HepG2 (cell line): ENCODE measurements around the gene PRKACG. TPM values are rescaled to one million over a fixed set of nuclear protein-coding genes. Genes with fewer than 3 reads are reported as not detected.

Experiments used
- ATAC-seq: fragments of 200-7000 bp; cut with Tn5 transposase; 3 replicates; pipeline ENCODE4 v1.9.1; 2020; ENCODE audit warnings: mild to moderate bottlenecking, moderate library complexity
- BruUV-seq: library from RNA; stranded (reverse); fragments of 400-500 nt; replicated peaks from 2 replicates; lab custom pipeline; 2021; lab: Mats Ljungman, UMichigan
- CTCF ChIA-PET: fragments of 300-600 bp; formaldehyde crosslinking; extraction: SDS; loops from one replicate; lab custom pipeline; 2021; ENCODE audit warnings: low total read pairs, inconsistent platforms, low intra/inter-chr PET ratio; lab: Yijun Ruan, JAX
- POLR2A ChIA-PET: fragments of 350-600 bp; sonication (Branson Sonifier 250); formaldehyde crosslinking; loops from one replicate; lab custom pipeline; 2020; ENCODE audit warnings: antibody characterized with exemption, inconsistent platforms; lab: Yijun Ruan, JAX
- DNase-seq: peaks from one replicate; pipeline ENCODE4 v3.0.0-alpha.2; 2015; ENCODE audit warnings: low spot score
- FAIRE-seq: peaks from 3 replicates; lab custom pipeline; 2011; peaks lifted over from hg19 to GRCh38; lab: Jason Lieb, UNC
- H2AFZ ChIP-seq: one replicate; pipeline ENCODE4 v1.6.1; 2011; ENCODE audit warnings: low read length, inconsistent platforms
- H3K27ac ChIP-seq: fragments of 300-600 bp; 3 replicates; pipeline ENCODE4 v1.8.0; 2011; ENCODE audit warnings: mixed run types, mild to moderate bottlenecking, mixed read lengths, low read length, inconsistent platforms; ENCODE audit not compliant: insufficient read depth; ENCODE audit errors: extremely low read length
- H3K27me3 ChIP-seq, 2 experiments: fragments of 200-600 bp in 1 of 2; 2 replicates in 1 of 2; 3 replicates in 1 of 2; pipeline versions ENCODE4 v1.6.0 to v1.8.0; 2011; ENCODE audit warnings: low read length in 2 of 2, mild to moderate bottlenecking in 2 of 2, moderate library complexity in 2 of 2, inconsistent platforms in 1 of 2; ENCODE audit not compliant: insufficient read depth in 2 of 2, control insufficient read depth in 1 of 2
- H3K36me3 ChIP-seq, 2 experiments: fragments of 200-600 bp in 1 of 2; replicated peaks in 1 of 2; 2 replicates in 1 of 2; 3 replicates in 1 of 2; pipeline versions ENCODE4 v1.5.1 to v1.8.0; 2011; ENCODE audit warnings: low read length in 2 of 2, inconsistent platforms in 1 of 2; ENCODE audit not compliant: insufficient read depth in 2 of 2, control insufficient read depth in 1 of 2
- H3K4me1 ChIP-seq: 2 replicates; pipeline ENCODE4 v1.5.1; 2012; ENCODE audit warnings: low read length, inconsistent platforms; ENCODE audit not compliant: insufficient read depth
- H3K4me2 ChIP-seq: 2 replicates; pipeline ENCODE4 v1.6.0; 2011; ENCODE audit warnings: low read depth, low read length, inconsistent platforms
- H3K4me3 ChIP-seq, 3 experiments: fragments of 200-600 bp in 1 of 3; sonication (generic), shearing (Covaris generic) in 1 of 3; replicated peaks in 1 of 3; 2 replicates each; pipeline ENCODE4 v1.5.1; 2011 to 2016; ENCODE audit warnings: low read length in 3 of 3, inconsistent platforms in 2 of 3, low read depth in 2 of 3, mild to moderate bottlenecking in 2 of 3, control low read depth in 1 of 3, mixed read lengths in 1 of 3; ENCODE audit not compliant: insufficient read depth in 1 of 3
- H3K79me2 ChIP-seq: one replicate; pipeline ENCODE4 v1.6.1; 2011; ENCODE audit warnings: low read length, inconsistent platforms; ENCODE audit not compliant: insufficient read depth
- H3K9ac ChIP-seq: 2 replicates; pipeline ENCODE4 v1.6.0; 2011; ENCODE audit warnings: mild to moderate bottlenecking, low read depth, low read length, inconsistent platforms; ENCODE audit not compliant: insufficient read depth
- H3K9me3 ChIP-seq: 2 replicates; pipeline ENCODE4 v1.5.1; 2012; ENCODE audit warnings: mild to moderate bottlenecking, low read length
- H4K20me1 ChIP-seq: 2 replicates; pipeline ENCODE4 v1.6.0; 2011; ENCODE audit warnings: inconsistent platforms, mild to moderate bottlenecking, low read length, moderate library complexity; ENCODE audit not compliant: insufficient read depth
- FOXA1 ChIP-seq, 2 experiments: fragments of 450-650 bp in 1 of 2; sonication (generic) in 1 of 2; formaldehyde crosslinking in 1 of 2; IDR thresholded peaks; 2 replicates each; pipeline versions ENCODE4 v1.4.0 to v1.6.1; 2016 to 2020; ENCODE audit warnings: missing genetic modification reagents in 1 of 2
- FOXO1 ChIP-seq: sonication (generic); formaldehyde crosslinking; IDR thresholded peaks from 2 replicates; pipeline ENCODE4 v1.4.0; 2020; ENCODE audit warnings: missing genetic modification reagents
- GFI1 ChIP-seq: sonication (generic); formaldehyde crosslinking; IDR thresholded peaks from 2 replicates; pipeline ENCODE4 v1.5.0; 2020; ENCODE audit warnings: missing genetic modification reagents, mild to moderate bottlenecking, borderline replicate concordance
- KDM2A ChIP-seq: sonication (generic); formaldehyde crosslinking; IDR thresholded peaks from 2 replicates; pipeline ENCODE4 v1.4.0; 2020; ENCODE audit warnings: low read depth, missing genetic modification reagents, borderline replicate concordance
- KDM5A ChIP-seq: fragments of 200-600 bp; sonication (generic); IDR thresholded peaks from 2 replicates; pipeline ENCODE4 v1.7.0; 2018; ENCODE audit warnings: antibody characterized with exemption, mild to moderate bottlenecking, low read length, borderline replicate concordance
- MATR3 ChIP-seq: sonication (generic); formaldehyde crosslinking; IDR thresholded peaks from 2 replicates; pipeline ENCODE4 v1.4.0; 2020; ENCODE audit warnings: missing genetic modification reagents
- RCOR2 ChIP-seq: IDR thresholded peaks from 2 replicates; pipeline ENCODE4 v1.6.1; 2016; ENCODE audit warnings: missing biosample characterization, missing genetic modification reagents
- REL ChIP-seq: sonication (generic); formaldehyde crosslinking; conservative IDR thresholded peaks from 2 replicates; pipeline ENCODE4 v1.8.0; 2022; ENCODE audit warnings: mild to moderate bottlenecking, missing genetic modification reagents, moderate library complexity
- SIX1 ChIP-seq: sonication (generic); formaldehyde crosslinking; IDR thresholded peaks from 2 replicates; pipeline ENCODE4 v1.4.0; 2020; ENCODE audit warnings: missing genetic modification reagents, borderline replicate concordance
- TCF7 ChIP-seq: sonication (generic); IDR thresholded peaks from 2 replicates; pipeline ENCODE4 v1.6.1; 2016; ENCODE audit warnings: antibody characterized with exemption, low read depth
- TGIF2 ChIP-seq: IDR thresholded peaks from 2 replicates; pipeline ENCODE4 v1.6.1; 2016; ENCODE audit warnings: control low read depth, missing compliant biosample characterization
- ZFP36 ChIP-seq: fragments of 150-350 bp; IDR thresholded peaks from 2 replicates; pipeline ENCODE4 v1.6.1; 2018; ENCODE audit warnings: borderline replicate concordance, low read length, low read depth; ENCODE audit not compliant: partially characterized antibody
- ZKSCAN1 ChIP-seq: fragments of 150-350 bp; IDR thresholded peaks from 2 replicates; pipeline ENCODE4 v1.6.1; 2014; ENCODE audit warnings: low read length
- ZNF567 ChIP-seq: sonication (generic); formaldehyde crosslinking; IDR thresholded peaks from 2 replicates; pipeline ENCODE4 v1.8.1; 2023; ENCODE audit warnings: mild to moderate bottlenecking, missing genetic modification reagents, borderline replicate concordance
- ZNF605 ChIP-seq: sonication (generic); formaldehyde crosslinking; IDR thresholded peaks from 2 replicates; pipeline ENCODE4 v1.8.0; 2022; ENCODE audit warnings: mild to moderate bottlenecking, missing genetic modification reagents
- ZNF629 ChIP-seq: sonication (generic); formaldehyde crosslinking; conservative IDR thresholded peaks from 2 replicates; pipeline ENCODE4 v1.5.0; 2020; ENCODE audit warnings: missing genetic modification reagents
- ZNF678 ChIP-seq: sonication (generic); formaldehyde crosslinking; IDR thresholded peaks from 2 replicates; pipeline ENCODE4 v1.4.0; 2020; ENCODE audit warnings: mild to moderate bottlenecking, missing genetic modification reagents
- WGBS: methylation state at CpG from one replicate; pipeline ENCODE4 v1.1.6; 2017; ENCODE audit warnings: low lambda C conversion rate; 5-methylcytosine and 5-hydroxymethylcytosine counted together
- in situ Hi-C: cut with HindIII; loops from 2 replicates; pipeline ENCODE4 v1.10.0; 2017; ENCODE audit warnings: low pct_unique_long_range_greater_than_20kb; ENCODE audit not compliant: extremely low pct_ligation_motif_present
- intact Hi-C: fragments of 100-400 bp; cut with micrococcal nuclease; formaldehyde crosslinking; loops from one replicate; pipeline ENCODE4 v1.10.0; 2022; ENCODE audit not compliant: unreplicated experiment
- polyA plus RNA-seq, 8 experiments: library from polyadenylated mRNA; depleted of rRNA in 3 of 8; stranded (reverse) in 7 of 8; unstranded in 1 of 8; fragments of >200 nt; fragmentation: Illumina TruSeq in 4 of 8; extraction: Trizol in 4 of 8; gene quantifications; 2 replicates each; pipeline versions ENCODE4 v1.2.1 to v1.2.3, GENCODE V29; 2011 to 2016; ENCODE audit warnings: low read depth in 4 of 8, missing spikeins in 1 of 8, mixed read lengths in 1 of 8; ENCODE audit not compliant: insufficient read depth in 1 of 8
- total RNA-seq, 5 experiments: library from RNA; depleted of rRNA; stranded (reverse); fragments of >200 nt; fragmentation: Illumina TruSeq; extraction: Trizol; gene quantifications; 2 replicates each; pipeline ENCODE4 v1.2.3, GENCODE V29; 2016; ENCODE audit warnings: low read depth in 1 of 5
- TF ChIP-seq, protein P1 (sequence below): sonication (generic); formaldehyde crosslinking; IDR thresholded peaks from 2 replicates; pipeline ENCODE4 v1.9.0; 2021; ENCODE audit warnings: mild to moderate bottlenecking, missing genetic modification reagents
- TF ChIP-seq, protein P2 (sequence below): sonication (generic); formaldehyde crosslinking; IDR thresholded peaks from 2 replicates; pipeline ENCODE4 v1.4.0; 2020; ENCODE audit warnings: missing genetic modification reagents, low read depth, mild to moderate bottlenecking, borderline replicate concordance

Gene PRKACG
- total and polyA plus RNA-seq, 2 of the 13 experiments (the other 11 are each of a cell fraction or from before 2014, with no cell fraction given) = not detected

DNA sequence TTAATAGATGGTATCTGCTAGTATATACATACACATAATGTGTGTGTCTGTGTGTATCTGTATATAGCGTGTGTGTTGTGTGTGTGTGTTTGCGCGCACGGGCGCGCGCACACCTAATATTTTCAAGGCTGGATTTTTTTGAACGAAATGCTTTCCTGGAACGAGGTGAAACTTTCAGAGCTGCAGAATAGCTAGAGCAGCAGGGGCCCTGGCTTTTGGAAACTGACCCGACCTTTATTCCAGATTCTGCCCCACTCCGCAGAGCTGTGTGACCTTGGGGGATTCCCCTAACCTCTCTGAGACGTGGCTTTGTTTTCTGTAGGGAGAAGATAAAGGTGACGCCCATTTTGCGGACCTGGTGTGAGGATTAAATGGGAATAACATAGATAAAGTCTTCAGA lies 22.4 kb upstream of the PRKACG start:
- peak; percentile 47 for DNase-seq
- WGBS = 0% methylated on average over 14 of the region's 14 CpGs
- H3K27me3 ChIP-seq = no peaks in the 10 kb centered on the region
- peak overlapping the region; percentile 86 for H3K27ac ChIP-seq
- H2AFZ ChIP-seq = no peak overlapping the region
- ChIA-PET CTCF (interaction anchor here (1.2 kb wide), 1 partner anchor 157 kb away, joined by 4 read pairs; no protein-coding TSS in a partner anchor), POLR2A (interaction anchor here (0.9 to 1.4 kb wide), 5 partner anchors 68 to 154 kb away, joined by 4 to 5 read pairs (median 4); no protein-coding TSS in a partner anchor)
- peak; percentile 40 for ATAC-seq
- no peaks in the 10 kb centered on the region for H3K9me3 ChIP-seq
- peaks cover 27% of the 10 kb centered on the region for H3K4me1 ChIP-seq
- peaks cover 0 to 10% of the 10 kb centered on the region in 2 experiments; a peak in 2 of 5 replicates for H3K36me3 ChIP-seq
- peak overlapping the region; percentile 82 for H3K9ac ChIP-seq
- H3K4me2 ChIP-seq = peak overlapping the region; percentile 89
- peak overlapping the region; percentile 72 to 86 (median 82) for H3K4me3 ChIP-seq
- H3K79me2 ChIP-seq = peaks cover 51% of the 10 kb centered on the region
- in situ Hi-C loops = no loop called here
- FAIRE-seq = no peak
- intact Hi-C loops = no loop called here
- no peaks in the 10 kb centered on the region; the same call in 1 of the 2 replicates for H4K20me1 ChIP-seq
- TSS peak; percentile 73 for BruUV-seq
- TF ChIP-seq ZNF629 (CRISPR knock-in tag) (0 out of 2 replicates have a peak, but pooled peaks have one; percentile 6), MATR3 (CRISPR knock-in tag) (no peak), TCF7 (no peak), FOXO1 (CRISPR knock-in tag) (0 out of 2 replicates have a peak, but pooled peaks have one; percentile 7), ZNF678 (CRISPR knock-in tag) (no peak), ZNF605 (CRISPR knock-in tag) (no peak), ZNF567 (no peak), TGIF2 (peak; percentile 27; the same call in 1 of the 2 replicates), KDM2A (CRISPR knock-in tag) (0 out of 2 replicates have a peak, but pooled peaks have one; percentile 13), GFI1 (peak; percentile 54), KDM5A (peak; percentile 6; the same call in 1 of the 2 replicates), ZFP36 (peak; percentile 69), SIX1 (CRISPR knock-in tag) (no peak), FOXA1 (IDR thresholded peaks at IDR 0.05) (no peak), FOXA1 (CRISPR knock-in tag; IDR thresholded peaks at IDR 0.05) (no peak), ZKSCAN1 (no peak), REL (no peak), RCOR2 (CRISPR knock-in tag) (peak; percentile 74; the same call in 1 of the 2 replicates)
- TF ChIP-seq, protein P1, sequence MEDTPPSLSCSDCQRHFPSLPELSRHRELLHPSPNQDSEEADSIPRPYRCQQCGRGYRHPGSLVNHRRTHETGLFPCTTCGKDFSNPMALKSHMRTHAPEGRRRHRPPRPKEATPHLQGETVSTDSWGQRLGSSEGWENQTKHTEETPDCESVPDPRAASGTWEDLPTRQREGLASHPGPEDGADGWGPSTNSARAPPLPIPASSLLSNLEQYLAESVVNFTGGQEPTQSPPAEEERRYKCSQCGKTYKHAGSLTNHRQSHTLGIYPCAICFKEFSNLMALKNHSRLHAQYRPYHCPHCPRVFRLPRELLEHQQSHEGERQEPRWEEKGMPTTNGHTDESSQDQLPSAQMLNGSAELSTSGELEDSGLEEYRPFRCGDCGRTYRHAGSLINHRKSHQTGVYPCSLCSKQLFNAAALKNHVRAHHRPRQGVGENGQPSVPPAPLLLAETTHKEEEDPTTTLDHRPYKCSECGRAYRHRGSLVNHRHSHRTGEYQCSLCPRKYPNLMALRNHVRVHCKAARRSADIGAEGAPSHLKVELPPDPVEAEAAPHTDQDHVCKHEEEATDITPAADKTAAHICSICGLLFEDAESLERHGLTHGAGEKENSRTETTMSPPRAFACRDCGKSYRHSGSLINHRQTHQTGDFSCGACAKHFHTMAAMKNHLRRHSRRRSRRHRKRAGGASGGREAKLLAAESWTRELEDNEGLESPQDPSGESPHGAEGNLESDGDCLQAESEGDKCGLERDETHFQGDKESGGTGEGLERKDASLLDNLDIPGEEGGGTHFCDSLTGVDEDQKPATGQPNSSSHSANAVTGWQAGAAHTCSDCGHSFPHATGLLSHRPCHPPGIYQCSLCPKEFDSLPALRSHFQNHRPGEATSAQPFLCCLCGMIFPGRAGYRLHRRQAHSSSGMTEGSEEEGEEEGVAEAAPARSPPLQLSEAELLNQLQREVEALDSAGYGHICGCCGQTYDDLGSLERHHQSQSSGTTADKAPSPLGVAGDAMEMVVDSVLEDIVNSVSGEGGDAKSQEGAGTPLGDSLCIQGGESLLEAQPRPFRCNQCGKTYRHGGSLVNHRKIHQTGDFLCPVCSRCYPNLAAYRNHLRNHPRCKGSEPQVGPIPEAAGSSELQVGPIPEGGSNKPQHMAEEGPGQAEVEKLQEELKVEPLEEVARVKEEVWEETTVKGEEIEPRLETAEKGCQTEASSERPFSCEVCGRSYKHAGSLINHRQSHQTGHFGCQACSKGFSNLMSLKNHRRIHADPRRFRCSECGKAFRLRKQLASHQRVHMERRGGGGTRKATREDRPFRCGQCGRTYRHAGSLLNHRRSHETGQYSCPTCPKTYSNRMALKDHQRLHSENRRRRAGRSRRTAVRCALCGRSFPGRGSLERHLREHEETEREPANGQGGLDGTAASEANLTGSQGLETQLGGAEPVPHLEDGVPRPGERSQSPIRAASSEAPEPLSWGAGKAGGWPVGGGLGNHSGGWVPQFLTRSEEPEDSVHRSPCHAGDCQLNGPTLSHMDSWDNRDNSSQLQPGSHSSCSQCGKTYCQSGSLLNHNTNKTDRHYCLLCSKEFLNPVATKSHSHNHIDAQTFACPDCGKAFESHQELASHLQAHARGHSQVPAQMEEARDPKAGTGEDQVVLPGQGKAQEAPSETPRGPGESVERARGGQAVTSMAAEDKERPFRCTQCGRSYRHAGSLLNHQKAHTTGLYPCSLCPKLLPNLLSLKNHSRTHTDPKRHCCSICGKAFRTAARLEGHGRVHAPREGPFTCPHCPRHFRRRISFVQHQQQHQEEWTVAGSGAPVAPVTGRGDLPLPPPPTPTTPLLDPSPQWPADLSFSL = peak; percentile 77; the same call in 1 of the 2 replicates
- TF ChIP-seq, protein P2, sequence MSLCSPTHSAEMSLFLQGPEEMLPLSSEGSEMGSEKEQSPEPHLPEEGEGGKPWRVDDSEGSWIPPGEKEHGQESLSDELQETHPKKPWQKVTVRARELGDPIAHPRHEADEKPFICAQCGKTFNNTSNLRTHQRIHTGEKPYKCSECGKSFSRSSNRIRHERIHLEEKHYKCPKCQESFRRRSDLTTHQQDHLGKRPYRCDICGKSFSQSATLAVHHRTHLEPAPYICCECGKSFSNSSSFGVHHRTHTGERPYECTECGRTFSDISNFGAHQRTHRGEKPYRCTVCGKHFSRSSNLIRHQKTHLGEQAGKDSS = 0 out of 2 replicates have a peak, but pooled peaks have one; percentile 26
